LNCAP (cell line): ENCODE measurements around the gene YPEL2.
A peak's percentile ranks its signal among the peaks of the same experiment; 100 is the strongest.

Experiments used
- TF ChIP-seq, protein P1 (sequence below): fragments of 450-650 bp; IDR thresholded peaks from 2 replicates; pipeline ENCODE4 v1.5.1; 2017; ENCODE audit warnings: mild to moderate bottlenecking

The YPEL2 gene

DNA sequence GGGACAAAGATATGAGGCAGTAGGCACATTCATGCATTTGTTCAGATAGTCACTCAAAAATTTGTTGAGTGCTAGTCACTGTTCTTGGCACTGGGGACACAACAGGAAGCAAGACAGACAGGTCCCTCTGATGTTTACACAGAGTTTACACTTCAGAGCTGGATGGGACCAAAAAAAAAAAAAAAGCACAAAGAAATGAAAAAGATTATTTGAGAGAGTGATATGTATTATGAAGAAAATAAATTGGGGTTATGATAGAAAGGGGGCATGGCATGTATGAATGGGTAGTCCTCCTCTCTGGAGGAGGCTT lies 3.5 kb upstream of the YPEL2 start:
- TF ChIP-seq, protein P1, sequence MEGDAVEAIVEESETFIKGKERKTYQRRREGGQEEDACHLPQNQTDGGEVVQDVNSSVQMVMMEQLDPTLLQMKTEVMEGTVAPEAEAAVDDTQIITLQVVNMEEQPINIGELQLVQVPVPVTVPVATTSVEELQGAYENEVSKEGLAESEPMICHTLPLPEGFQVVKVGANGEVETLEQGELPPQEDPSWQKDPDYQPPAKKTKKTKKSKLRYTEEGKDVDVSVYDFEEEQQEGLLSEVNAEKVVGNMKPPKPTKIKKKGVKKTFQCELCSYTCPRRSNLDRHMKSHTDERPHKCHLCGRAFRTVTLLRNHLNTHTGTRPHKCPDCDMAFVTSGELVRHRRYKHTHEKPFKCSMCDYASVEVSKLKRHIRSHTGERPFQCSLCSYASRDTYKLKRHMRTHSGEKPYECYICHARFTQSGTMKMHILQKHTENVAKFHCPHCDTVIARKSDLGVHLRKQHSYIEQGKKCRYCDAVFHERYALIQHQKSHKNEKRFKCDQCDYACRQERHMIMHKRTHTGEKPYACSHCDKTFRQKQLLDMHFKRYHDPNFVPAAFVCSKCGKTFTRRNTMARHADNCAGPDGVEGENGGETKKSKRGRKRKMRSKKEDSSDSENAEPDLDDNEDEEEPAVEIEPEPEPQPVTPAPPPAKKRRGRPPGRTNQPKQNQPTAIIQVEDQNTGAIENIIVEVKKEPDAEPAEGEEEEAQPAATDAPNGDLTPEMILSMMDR, result no peak

DNA sequence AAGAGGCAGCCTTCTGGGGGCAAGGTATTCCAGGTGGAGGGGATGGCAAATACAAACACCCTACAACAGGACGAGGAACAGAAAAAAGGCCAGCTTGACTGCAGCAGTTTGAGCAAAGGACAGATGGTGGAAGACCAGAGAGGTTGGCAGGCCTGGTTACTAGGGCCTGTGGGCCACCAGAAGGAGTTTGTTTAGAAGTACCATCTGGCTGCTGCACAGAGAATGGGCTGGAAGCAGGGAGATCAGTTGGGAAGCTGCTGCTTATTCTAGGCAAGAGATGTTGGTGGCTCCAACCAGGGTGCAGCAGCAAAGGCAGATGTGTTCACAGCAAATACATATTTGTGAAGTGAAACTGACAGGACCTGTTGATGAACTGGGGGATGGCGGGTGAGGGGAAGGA lies 2.9 kb upstream of the YPEL2 start:
- TF ChIP-seq, protein P1, result no peak

DNA sequence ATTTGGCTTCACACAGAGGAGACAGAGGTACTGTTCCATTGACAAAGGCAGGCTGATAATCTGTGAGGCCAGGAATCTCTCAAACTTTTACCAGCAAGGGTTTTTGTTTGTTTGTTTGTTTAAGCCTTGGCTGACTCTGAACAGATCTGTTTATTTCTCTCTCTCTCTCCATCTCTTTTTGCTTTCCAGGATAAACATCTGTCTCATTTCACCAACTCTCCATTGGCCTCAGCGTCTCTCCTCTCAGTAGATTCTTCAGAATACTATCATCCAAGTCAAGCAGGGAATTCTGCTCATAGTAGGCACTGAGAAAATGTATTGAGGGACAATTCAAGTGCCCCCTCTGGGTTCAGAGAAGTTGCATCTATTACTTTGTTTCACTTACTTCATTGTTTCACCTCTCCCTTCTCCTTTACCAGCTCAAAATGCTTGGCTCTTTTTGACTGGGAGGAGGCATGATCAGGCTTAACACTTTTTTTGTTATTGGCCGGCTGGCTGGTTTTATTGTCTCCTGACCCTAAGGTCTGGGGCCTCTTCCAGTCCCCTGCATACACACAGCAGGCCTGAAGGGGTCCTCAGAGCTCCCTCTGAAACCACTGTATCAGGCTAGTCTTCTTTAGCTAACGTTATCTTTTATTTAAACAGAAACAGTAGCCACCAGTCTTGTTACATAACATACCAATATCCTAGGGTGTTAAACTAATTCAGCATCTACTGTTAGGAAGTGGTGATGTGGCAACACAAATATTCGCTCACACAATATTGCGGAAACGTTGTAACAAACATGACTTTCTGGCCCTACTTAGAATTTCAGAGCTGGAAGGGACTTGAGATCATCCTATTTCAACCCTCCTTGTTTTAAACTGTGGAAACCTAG lies 2.0 kb upstream of the YPEL2 start:
- TF ChIP-seq, protein P1, result peak; percentile 70

DNA sequence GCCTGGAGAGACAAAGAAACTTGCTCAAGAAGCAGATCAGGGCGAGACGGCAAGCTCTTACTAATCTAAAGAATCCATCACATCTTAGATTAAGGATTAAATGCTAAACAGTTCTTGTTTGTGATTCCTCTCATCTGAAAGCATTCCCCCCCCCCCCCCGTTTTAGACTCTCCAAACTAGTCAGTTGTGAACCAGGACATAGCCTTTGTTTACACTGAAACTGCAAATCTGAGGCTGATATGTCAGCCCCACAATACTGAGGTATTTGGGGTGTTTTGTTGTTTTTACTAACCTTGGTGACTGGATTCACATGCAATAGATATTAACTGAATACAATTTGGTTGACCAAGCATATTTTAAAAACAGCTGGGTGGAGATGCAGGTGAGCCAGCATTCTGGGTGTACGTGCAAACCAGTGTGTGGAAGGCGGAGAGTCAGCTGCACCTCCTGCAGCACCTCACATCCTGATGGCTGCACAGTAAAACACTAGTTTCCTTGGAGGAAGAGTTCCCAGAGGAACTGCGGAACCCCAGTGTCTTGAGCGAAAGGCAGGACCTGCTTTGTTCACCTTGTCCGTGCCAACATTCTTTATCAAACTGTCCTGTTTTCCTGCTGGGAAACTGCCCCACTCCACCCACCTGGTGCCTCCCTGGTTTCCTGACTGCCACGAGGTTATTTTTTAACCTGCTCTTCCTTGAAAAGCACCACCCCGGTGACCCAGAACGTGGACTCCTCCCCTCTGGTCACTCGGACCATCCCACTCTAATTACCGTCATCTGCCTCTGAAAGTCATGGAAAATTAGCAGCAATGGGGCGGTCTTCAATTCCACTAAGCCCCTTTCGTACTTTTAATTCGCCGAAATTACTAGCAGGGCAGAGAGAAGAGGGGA lies 1.2 kb upstream of the YPEL2 start:
- TF ChIP-seq, protein P1, result no peak

DNA sequence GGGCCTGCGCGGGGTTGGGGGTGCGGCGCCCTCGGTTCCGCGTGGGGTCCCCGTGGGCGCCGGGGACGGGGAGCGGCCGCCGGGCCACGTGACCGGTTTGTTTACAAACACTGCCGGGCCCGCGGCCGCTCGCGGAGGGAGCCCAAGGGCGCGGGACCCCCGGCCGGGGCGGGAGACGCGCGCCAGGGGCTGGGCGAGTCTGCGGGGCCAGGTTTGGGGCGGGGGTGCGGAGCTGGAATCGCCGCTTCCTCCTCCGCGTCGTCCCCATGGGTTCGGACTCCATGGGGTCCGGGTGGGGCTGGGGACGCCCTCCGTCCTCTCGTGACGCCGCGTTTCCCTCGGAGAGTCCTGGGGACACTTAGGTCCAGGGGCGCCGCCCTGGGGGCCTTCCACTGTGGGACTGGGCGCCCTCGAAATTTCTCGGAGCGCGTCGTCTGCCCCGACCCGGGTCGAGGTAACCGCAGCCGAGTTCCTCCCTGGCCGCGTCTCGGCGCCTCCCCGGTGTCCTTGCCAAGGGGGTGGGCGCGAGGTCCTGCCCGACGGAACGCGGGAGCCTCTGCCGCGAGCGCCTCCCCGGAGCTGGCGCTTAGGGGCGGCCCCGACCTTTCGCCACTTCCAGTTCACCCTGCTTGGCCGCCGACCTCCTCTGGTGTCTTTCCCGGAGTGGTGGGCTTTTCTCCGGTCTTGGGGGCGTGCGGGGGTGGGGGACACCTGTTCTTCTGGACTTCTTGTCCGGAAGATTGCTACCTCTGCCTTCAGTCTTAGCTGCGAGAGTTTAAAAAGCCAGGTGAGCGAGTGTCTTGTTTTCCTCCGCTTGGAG lies 684 bp downstream of the YPEL2 start:
- TF ChIP-seq, protein P1, result no peak

DNA sequence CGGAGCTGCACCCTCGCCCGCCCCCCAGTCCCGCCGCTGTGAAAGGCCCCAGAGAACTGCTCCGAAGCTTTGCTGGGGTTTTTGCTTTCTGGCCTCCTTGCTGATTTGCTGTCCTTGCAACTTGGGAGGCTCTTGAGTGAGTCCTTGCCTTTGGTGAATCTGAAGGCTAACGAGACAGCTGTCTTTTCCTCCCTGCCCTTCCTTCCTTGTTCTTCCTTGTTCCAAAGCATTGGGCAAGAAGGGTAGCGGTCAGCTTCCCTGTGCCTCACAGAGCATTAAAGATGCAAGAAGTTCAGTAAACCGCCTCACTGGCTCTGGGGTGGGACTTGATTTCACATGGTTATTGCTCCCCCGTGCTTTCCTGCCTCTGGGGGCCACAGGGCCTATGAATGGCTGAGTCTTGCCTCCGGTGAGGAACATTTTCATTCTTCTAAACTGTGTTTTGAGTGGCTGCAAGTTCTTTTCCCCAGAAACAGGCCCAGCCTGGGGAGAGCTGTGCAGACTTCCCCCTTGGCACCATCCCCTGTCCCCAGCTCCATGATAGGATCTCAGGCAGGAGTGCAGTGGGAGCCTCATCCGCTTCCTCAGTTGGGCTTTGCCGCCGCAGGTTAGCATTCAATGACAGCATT lies 1.4 kb downstream of the YPEL2 start:
- TF ChIP-seq, protein P1, result no peak

DNA sequence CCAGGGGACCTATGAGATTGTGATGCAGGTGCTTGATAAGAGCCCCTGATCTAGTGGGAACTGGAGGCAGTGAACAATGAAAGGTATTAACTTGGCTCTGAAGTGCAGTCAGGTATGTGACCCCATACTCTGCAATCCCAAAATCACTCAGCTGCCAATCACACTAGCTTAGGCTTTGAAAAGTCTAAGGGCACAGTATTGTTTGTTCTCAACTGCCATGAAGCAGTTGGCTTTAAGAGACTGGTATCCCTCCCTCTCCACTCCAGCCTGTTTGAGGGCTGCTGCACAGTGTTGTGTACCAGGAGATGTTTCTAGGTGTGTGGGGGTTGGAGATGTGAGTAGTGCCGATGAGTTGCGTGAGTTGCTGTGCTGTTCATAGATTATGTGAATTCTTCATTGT lies 2.4 kb downstream of the YPEL2 start:
- TF ChIP-seq, protein P1, result no peak
